ENCODE results near the gene FBXW7. TPM values are rescaled to one million over a fixed set of nuclear protein-coding genes. Genes with fewer than 3 reads are reported as not detected.

FBXW7 gene
- total and polyA plus RNA-seq, 8 donors: 10.1 to 30.1 (median 17.6) TPM

DNA sequence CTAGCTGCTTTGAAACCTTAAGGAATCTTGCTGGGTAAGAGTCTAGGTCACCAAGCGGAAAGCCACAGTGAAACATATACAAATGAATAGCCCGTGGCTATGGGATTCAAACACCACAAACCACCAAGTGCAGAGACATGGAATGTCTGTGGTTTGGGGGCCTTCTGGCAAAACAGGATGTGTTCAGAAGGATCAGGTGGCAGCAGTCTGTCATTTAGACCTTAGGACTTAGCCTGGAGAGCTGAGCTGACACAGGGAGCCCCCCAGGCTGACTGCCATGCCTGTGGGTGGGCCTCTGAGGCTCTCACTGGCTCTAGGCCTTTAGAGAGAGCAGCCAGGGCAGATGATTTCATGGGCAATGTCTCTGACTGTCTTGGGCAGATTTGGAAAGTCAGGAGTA is 225.6 kb downstream of the FBXW7 start:
- ATAC-seq: no peak
- H3K9me3 ChIP-seq: no peaks in the 10 kb centered on the region
- DNase-seq: no peak
- no peak overlapping the region for H3K27ac ChIP-seq
- WGBS, 2 donors: 93% methylated on average over 2 of the region's 2 CpGs
- FAIRE-seq: no peak
- TF ChIP-seq, protein P1, sequence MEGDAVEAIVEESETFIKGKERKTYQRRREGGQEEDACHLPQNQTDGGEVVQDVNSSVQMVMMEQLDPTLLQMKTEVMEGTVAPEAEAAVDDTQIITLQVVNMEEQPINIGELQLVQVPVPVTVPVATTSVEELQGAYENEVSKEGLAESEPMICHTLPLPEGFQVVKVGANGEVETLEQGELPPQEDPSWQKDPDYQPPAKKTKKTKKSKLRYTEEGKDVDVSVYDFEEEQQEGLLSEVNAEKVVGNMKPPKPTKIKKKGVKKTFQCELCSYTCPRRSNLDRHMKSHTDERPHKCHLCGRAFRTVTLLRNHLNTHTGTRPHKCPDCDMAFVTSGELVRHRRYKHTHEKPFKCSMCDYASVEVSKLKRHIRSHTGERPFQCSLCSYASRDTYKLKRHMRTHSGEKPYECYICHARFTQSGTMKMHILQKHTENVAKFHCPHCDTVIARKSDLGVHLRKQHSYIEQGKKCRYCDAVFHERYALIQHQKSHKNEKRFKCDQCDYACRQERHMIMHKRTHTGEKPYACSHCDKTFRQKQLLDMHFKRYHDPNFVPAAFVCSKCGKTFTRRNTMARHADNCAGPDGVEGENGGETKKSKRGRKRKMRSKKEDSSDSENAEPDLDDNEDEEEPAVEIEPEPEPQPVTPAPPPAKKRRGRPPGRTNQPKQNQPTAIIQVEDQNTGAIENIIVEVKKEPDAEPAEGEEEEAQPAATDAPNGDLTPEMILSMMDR (IDR thresholded peaks at IDR 0.05): no peak
- no peak overlapping the region for H3K4me3 ChIP-seq
- no peaks in the 10 kb centered on the region for H3K4me1 ChIP-seq
- no peaks in the 10 kb centered on the region for H3K27me3 ChIP-seq
- H3K36me3 ChIP-seq: no peaks in the 10 kb centered on the region
- intact Hi-C loops (cut with DNase I): no loop called here

DNA sequence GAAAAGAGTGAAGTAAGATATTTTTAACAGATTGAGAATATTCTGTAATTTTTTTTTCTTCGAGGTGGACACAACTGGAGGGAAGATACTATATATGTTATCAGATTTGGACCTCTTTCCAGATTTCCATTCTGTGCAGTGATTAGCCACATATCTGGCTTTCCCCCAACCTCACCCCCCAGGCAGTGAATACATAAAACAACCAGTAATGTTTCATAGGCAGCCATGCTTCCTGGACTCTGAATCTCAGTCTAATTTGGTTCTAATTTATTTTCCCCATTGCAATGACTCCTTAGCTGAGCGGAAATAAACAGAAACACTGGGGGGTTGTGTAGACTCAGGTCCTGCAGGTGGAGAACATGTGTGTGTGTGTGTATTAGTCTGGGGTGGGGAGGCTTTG is 226.5 kb downstream of the FBXW7 start:
- Histone ChIP-seq H3K4me3 (no peak overlapping the region), H3K36me3 (no peaks in the 10 kb centered on the region), H3K27me3 (no peaks in the 10 kb centered on the region), H3K4me1 (no peaks in the 10 kb centered on the region), H3K27ac (no peak overlapping the region), H3K9me3 (no peaks in the 10 kb centered on the region)
- ATAC-seq (no peak), DNase-seq (no peak), FAIRE-seq (no peak)
- intact Hi-C loops (cut with DNase I): no loop called here
- WGBS, 2 donors: 73 to 77% methylated on average over 2 of the region's 2 CpGs
- TF ChIP-seq, protein P1 (IDR thresholded peaks at IDR 0.05): no peak

DNA sequence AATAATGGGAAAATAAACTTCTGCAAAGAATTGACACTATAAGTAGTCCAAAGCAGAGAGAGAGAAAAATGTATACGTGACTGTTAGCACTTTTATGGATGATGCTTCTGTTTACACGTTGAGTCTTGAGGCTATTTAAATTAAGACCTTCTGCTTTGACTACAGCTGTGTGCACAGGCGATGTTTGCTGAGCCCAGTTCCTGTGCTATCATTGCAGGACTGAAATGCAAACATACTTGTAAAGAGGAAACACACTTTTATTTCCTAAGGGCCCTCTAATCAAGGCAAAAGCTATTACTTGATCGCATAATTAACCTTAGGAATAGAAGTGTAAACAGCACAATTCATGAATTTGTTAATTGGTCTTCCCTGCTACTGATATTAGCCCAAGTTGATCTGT is 226.9 kb downstream of the FBXW7 start:
- WGBS, 2 donors: 49 to 52% methylated on average over 4 of the region's 4 CpGs
- Histone ChIP-seq H3K36me3 (no peaks in the 10 kb centered on the region), H3K4me3 (no peak overlapping the region), H3K27ac (no peak overlapping the region), H3K27me3 (no peaks in the 10 kb centered on the region), H3K4me1 (no peaks in the 10 kb centered on the region), H3K9me3 (no peaks in the 10 kb centered on the region)
- ATAC-seq (no peak), FAIRE-seq (no peak), DNase-seq (no peak)
- intact Hi-C loops (cut with DNase I): no loop called here
- TF ChIP-seq, protein P1 (IDR thresholded peaks at IDR 0.05): no peak

DNA sequence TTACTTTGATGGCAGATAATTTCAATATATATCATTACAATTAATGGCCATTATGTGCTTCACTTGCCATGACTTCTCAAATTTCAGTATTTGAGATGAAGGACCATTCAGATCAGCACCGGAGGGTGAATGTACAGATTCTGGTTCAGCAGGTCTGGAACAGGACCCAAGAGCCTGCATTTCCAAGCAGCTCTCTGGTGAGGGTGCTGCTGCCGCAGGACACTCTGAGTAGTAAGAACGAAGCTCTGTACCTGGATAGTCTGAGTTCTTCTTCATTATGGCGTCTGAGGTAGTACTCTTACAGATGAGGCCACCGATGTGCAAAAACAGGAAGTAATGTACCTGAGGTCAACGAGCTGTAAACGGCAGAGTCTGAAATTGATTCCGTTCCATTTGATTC is 228.2 kb downstream of the FBXW7 start:
- Histone ChIP-seq H3K27me3 (no peaks in the 10 kb centered on the region), H3K36me3 (no peaks in the 10 kb centered on the region), H3K9me3 (no peaks in the 10 kb centered on the region), H3K4me1 (no peaks in the 10 kb centered on the region), H3K27ac (no peak overlapping the region), H3K4me3 (no peak overlapping the region)
- no peak for DNase-seq
- ATAC-seq: no peak
- no peak for FAIRE-seq
- TF ChIP-seq, protein P1 (IDR thresholded peaks at IDR 0.05): no peak
- intact Hi-C loops (cut with DNase I): no loop called here
- 74 to 76% methylated on average over 8 of the region's 8 CpGs for WGBS, 2 donors

DNA sequence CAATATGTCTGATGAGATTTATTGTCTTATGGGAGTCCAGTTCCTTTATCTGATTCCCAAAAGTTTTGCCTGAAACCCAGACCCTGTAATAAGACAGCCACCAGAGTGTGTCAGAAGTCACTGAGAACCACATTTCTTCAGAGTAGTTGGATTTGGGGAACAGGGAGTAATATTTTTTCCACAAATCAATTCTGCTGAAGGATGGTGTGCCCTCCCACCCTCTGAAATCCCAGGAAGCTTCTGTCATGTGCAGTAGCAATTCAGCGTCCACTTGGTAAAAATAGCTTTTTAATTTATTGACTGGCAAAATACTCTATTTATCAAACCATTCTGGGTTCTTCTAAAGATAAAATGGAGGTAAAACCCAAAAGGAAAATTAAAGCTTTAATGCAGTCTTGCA is 229.4 kb downstream of the FBXW7 start:
- no peaks in the 10 kb centered on the region for H3K27me3 ChIP-seq
- no peak overlapping the region for H3K4me3 ChIP-seq
- TF ChIP-seq, protein P1 (IDR thresholded peaks at IDR 0.05): no peak
- H3K4me1 ChIP-seq: no peaks in the 10 kb centered on the region
- ATAC-seq (no peak), DNase-seq (no peak), FAIRE-seq (no peak)
- intact Hi-C loops (cut with DNase I): no loop called here
- no peaks in the 10 kb centered on the region for H3K9me3 ChIP-seq
- no peak overlapping the region for H3K27ac ChIP-seq
- H3K36me3 ChIP-seq: no peaks in the 10 kb centered on the region
- WGBS, 2 donors: 62 to 66% methylated on average over 1 of the region's 1 CpG

Data from pancreas (tissue), 10 donors.